K562 (cell line): Measurements from ENCODE around the gene RAB43. TPM values are rescaled to one million over a fixed set of nuclear protein-coding genes. Genes with fewer than 3 reads are reported as not detected.
A peak's percentile ranks its signal among the peaks of the same experiment; 100 is the strongest.

Source experiments
- CHD1 ChIP-seq: fragments of 200-600 bp; sonication (generic); IDR thresholded peaks from one replicate; pipeline ENCODE4 v1.6.1; 2012; ENCODE audit warnings: mild to moderate bottlenecking, moderate library complexity, low read length, inconsistent platforms
- EWSR1 ChIP-seq: fragments of 450-650 bp; IDR thresholded peaks from 2 replicates; pipeline ENCODE4 v1.6.1; 2018; ENCODE audit warnings: borderline replicate concordance, mild to moderate bottlenecking, low read depth, moderate library complexity; ENCODE audit not compliant: partially characterized antibody
- FOS ChIP-seq: IDR thresholded peaks from 3 replicates; pipeline ENCODE4 v1.6.1; 2011; ENCODE audit not compliant: insufficient read length; ENCODE audit errors: extremely low read depth
- FOXK2 ChIP-seq, 2 experiments: fragments of 450-650 bp; IDR thresholded peaks in 1 of 2; conservative IDR thresholded peaks in 1 of 2; 2 replicates each; pipeline ENCODE4 v1.6.1; 2016; ENCODE audit warnings: low read depth in 2 of 2, mild to moderate bottlenecking in 1 of 2
- GABPB1 ChIP-seq: sonication (generic); formaldehyde crosslinking; IDR thresholded peaks from 2 replicates; pipeline ENCODE4 v1.8.0; 2022; ENCODE audit warnings: mild to moderate bottlenecking, missing genetic modification reagents
- HLTF ChIP-seq: fragments of 450-650 bp; IDR thresholded peaks from 2 replicates; pipeline ENCODE4 v1.6.1; 2016
- ILK ChIP-seq: fragments of 450-650 bp; IDR thresholded peaks from 2 replicates; pipeline ENCODE4 v1.6.1; 2016; ENCODE audit warnings: missing genetic modification characterization, low read depth, mild to moderate bottlenecking, missing compliant biosample characterization, moderate library complexity, borderline replicate concordance
- KHSRP ChIP-seq: fragments of 450-650 bp; IDR thresholded peaks from 2 replicates; pipeline ENCODE4 v1.6.1; 2017
- MCM2 ChIP-seq: fragments of 450-650 bp; IDR thresholded peaks from 2 replicates; pipeline ENCODE4 v1.6.1; 2017; ENCODE audit warnings: low read depth, mild to moderate bottlenecking
- MCM5 ChIP-seq: fragments of 450-650 bp; IDR thresholded peaks from 2 replicates; pipeline ENCODE4 v1.6.1; 2016; ENCODE audit warnings: low read depth
- NONO ChIP-seq, 2 experiments: fragments of 200-400 bp in 1 of 2; fragments of 450-650 bp in 1 of 2; formaldehyde crosslinking in 1 of 2; IDR thresholded peaks; 2 replicates each; pipeline ENCODE4 v1.6.1; 2017; ENCODE audit warnings: low read depth in 2 of 2, mild to moderate bottlenecking in 2 of 2, moderate library complexity in 2 of 2, low read length in 1 of 2
- RBM34 ChIP-seq: fragments of 200-400 bp; formaldehyde crosslinking; IDR thresholded peaks from 2 replicates; pipeline ENCODE4 v1.6.1; 2018; ENCODE audit warnings: low read length, borderline replicate concordance; ENCODE audit not compliant: insufficient read depth
- SMARCA4 ChIP-seq: fragments of 450-650 bp; IDR thresholded peaks from 2 replicates; pipeline ENCODE4 v1.6.1; 2016
- TBP ChIP-seq: optimal IDR thresholded peaks from 2 replicates; pipeline ENCODE3; 2011; ENCODE audit warnings: low read depth, low read length, improper control_type of control experiment
- TCF7 ChIP-seq: sonication (generic); IDR thresholded peaks from 2 replicates; pipeline ENCODE4 v1.6.1; 2016; ENCODE audit warnings: antibody characterized with exemption, borderline replicate concordance
- XRCC3 ChIP-seq: fragments of 450-650 bp; IDR thresholded peaks from 2 replicates; pipeline ENCODE4 v1.6.1; 2017; ENCODE audit warnings: mild to moderate bottlenecking, moderate library complexity
- ZNF165 ChIP-seq: fragments of 250-450 bp; sonication (Bioruptor Pico); IDR thresholded peaks from 2 replicates; pipeline ENCODE4 v1.4.0; 2020; ENCODE audit warnings: borderline replicate concordance
- ZNF347 ChIP-seq: fragments of 450-650 bp; formaldehyde crosslinking; IDR thresholded peaks from 2 replicates; pipeline ENCODE4 v1.4.0; 2020; ENCODE audit warnings: low read depth, mild to moderate bottlenecking, moderate library complexity
- polyA plus RNA-seq, 8 experiments: library from polyadenylated mRNA; depleted of rRNA in 4 of 8; stranded (reverse) in 5 of 8; unstranded in 3 of 8; fragments of >200 nt; fragmentation: Nextera tagmentation in 2 of 8; fragmentation: Illumina TruSeq in 1 of 8; extraction: Ambion mirVana in 2 of 8; extraction: Trizol in 1 of 8; gene quantifications; 2 replicates each; pipeline versions ENCODE4 v1.2.1 to v1.2.3, GENCODE V29; 2011 to 2014; ENCODE audit warnings: inconsistent platforms in 1 of 8, missing spikeins in 1 of 8
- total RNA-seq, 7 experiments: library from RNA; depleted of rRNA in 6 of 7; stranded (reverse); fragments of >200 nt in 6 of 7; fragmentation: Illumina TruSeq in 2 of 7; extraction: Trizol in 2 of 7; gene quantifications; 2 replicates each; pipeline versions ENCODE4 v1.2.1 to v1.2.3, GENCODE V29; 2011 to 2021; ENCODE audit warnings: low replicate concordance in 1 of 7
- TF ChIP-seq, protein P1 (sequence below): sonication (generic); IDR thresholded peaks from 2 replicates; pipeline ENCODE4 v1.6.1; 2016
- TF ChIP-seq, protein P2 (sequence below): IDR thresholded peaks from 2 replicates; pipeline ENCODE4 v1.6.1; 2012; ENCODE audit warnings: low read depth, low read length, improper control_type of control experiment, borderline replicate concordance
- TF ChIP-seq, protein P3 (sequence below), 2 experiments: fragments of 450-650 bp; IDR thresholded peaks; 2 replicates each; pipeline ENCODE4 v1.6.1; 2016
- TF ChIP-seq, protein P4 (sequence below): sonication (generic); formaldehyde crosslinking; IDR thresholded peaks from 2 replicates; pipeline ENCODE4 v1.9.0; 2022; ENCODE audit warnings: mild to moderate bottlenecking, missing genetic modification reagents
- TF ChIP-seq, protein P5 (sequence below): fragments of 250-450 bp; sonication (Bioruptor Pico); IDR thresholded peaks from 2 replicates; pipeline ENCODE4 v1.9.0; 2021; ENCODE audit warnings: mild to moderate bottlenecking

RAB43 gene
- total and polyA plus RNA-seq, 9 of the 15 experiments (the other 6 are each of a cell fraction or from before 2014, with no cell fraction given), result 0.04 to 6.8 (median 1.7) TPM; not detected in 2

DNA sequence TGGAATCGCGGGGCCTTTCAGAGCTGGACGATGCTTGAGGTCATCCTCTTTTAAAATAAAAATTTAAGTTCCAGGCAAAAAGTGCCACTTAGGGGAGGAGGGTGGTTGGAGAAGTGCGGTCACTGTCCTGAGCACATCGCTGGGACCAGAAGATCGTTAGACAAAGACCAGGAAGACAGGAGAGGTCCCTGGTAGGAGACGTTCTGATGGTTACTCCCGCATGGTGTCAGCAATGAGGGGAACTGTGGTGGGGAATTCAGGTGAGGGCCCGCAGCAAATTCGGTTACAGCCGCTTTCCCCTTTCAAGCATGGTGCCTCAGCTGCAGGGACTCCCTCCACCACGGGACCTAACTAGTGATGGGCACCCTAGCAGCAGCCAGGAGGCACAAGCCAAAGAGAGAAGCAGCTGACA is 40.3 kb upstream of the RAB43 start (continued):
- TF ChIP-seq, protein P1, sequence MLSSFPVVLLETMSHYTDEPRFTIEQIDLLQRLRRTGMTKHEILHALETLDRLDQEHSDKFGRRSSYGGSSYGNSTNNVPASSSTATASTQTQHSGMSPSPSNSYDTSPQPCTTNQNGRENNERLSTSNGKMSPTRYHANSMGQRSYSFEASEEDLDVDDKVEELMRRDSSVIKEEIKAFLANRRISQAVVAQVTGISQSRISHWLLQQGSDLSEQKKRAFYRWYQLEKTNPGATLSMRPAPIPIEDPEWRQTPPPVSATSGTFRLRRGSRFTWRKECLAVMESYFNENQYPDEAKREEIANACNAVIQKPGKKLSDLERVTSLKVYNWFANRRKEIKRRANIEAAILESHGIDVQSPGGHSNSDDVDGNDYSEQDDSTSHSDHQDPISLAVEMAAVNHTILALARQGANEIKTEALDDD, result 0 out of 2 replicates have a peak, but pooled peaks have one; percentile 1
- TF ChIP-seq, protein P2, sequence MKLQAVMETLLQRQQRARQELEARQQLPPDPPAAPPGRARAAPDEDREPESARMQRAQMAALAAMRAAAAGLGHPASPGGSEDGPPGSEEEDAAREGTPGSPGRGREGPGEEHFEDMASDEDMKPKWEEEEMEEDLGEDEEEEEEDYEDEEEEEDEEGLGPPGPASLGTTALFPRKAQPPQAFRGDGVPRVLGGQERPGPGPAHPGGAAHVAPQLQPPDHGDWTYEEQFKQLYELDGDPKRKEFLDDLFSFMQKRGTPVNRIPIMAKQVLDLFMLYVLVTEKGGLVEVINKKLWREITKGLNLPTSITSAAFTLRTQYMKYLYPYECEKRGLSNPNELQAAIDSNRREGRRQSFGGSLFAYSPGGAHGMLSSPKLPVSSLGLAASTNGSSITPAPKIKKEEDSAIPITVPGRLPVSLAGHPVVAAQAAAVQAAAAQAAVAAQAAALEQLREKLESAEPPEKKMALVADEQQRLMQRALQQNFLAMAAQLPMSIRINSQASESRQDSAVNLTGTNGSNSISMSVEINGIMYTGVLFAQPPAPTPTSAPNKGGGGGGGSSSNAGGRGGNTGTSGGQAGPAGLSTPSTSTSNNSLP, result no peak
- TF ChIP-seq ILK (no peak), NONO (IDR thresholded peaks at IDR 0.05; ENCODE audit: low read depth in 2 of 2, low read length in 1 of 2) (0 out of 4 replicates have a peak, but pooled peaks of 1 of the 2 experiments have one; percentile 2), EWSR1 (no peak), CHD1 (no peak), GABPB1 (no peak), ZNF347 (CRISPR knock-in tag) (no peak), MCM2 (no peak), XRCC3 (no peak), FOXK2 (conservative IDR thresholded peaks at IDR 0.05 in 1 of 2, IDR thresholded peaks at IDR 0.05 in 1 of 2; ENCODE audit: low read depth in 2 of 2) (no peak), TBP (no peak), RBM34 (no peak), FOS (no peak), KHSRP (no peak), HLTF (no peak), SMARCA4 (0 out of 2 replicates have a peak, but pooled peaks have one; percentile 7), ZNF165 (CRISPR knock-in tag) (no peak), MCM5 (no peak), TCF7 (no peak)
- TF ChIP-seq, protein P3, sequence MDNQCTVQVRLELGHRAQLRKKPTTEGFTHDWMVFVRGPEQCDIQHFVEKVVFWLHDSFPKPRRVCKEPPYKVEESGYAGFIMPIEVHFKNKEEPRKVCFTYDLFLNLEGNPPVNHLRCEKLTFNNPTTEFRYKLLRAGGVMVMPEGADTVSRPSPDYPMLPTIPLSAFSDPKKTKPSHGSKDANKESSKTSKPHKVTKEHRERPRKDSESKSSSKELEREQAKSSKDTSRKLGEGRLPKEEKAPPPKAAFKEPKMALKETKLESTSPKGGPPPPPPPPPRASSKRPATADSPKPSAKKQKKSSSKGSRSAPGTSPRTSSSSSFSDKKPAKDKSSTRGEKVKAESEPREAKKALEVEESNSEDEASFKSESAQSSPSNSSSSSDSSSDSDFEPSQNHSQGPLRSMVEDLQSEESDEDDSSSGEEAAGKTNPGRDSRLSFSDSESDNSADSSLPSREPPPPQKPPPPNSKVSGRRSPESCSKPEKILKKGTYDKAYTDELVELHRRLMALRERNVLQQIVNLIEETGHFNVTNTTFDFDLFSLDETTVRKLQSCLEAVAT (IDR thresholded peaks at IDR 0.05), result no peak
- TF ChIP-seq, protein P4, sequence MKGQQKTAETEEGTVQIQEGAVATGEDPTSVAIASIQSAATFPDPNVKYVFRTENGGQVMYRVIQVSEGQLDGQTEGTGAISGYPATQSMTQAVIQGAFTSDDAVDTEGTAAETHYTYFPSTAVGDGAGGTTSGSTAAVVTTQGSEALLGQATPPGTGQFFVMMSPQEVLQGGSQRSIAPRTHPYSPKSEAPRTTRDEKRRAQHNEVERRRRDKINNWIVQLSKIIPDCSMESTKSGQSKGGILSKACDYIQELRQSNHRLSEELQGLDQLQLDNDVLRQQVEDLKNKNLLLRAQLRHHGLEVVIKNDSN (CRISPR knock-in tag), result 0 out of 2 replicates have a peak, but pooled peaks have one; percentile 36
- TF ChIP-seq, protein P5, sequence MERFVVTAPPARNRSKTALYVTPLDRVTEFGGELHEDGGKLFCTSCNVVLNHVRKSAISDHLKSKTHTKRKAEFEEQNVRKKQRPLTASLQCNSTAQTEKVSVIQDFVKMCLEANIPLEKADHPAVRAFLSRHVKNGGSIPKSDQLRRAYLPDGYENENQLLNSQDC, result no peak
